HepG2 (cell line): ENCODE data around the gene NDUFS2. TPM values are rescaled to one million over a fixed set of nuclear protein-coding genes. Genes with fewer than 3 reads are reported as not detected.

Experiments
- CHD2 ChIP-seq: IDR thresholded peaks from 2 replicates; pipeline ENCODE4 v1.6.1; 2011; ENCODE audit warnings: low read depth, low read length, improper control_type of control experiment
- DMAP1 ChIP-seq: IDR thresholded peaks from 2 replicates; pipeline ENCODE4 v1.6.1; 2016
- FOXA3 ChIP-seq: IDR thresholded peaks from 2 replicates; pipeline ENCODE4 v1.6.1; 2016; ENCODE audit warnings: missing genetic modification reagents, missing compliant biosample characterization
- FOXK1 ChIP-seq: sonication (generic); formaldehyde crosslinking; IDR thresholded peaks from 2 replicates; pipeline ENCODE4 v1.4.0; 2020; ENCODE audit warnings: low read depth, missing genetic modification reagents, borderline replicate concordance
- FOXO1 ChIP-seq: sonication (generic); formaldehyde crosslinking; IDR thresholded peaks from 2 replicates; pipeline ENCODE4 v1.4.0; 2020; ENCODE audit warnings: missing genetic modification reagents
- HDAC1 ChIP-seq: sonication (generic); formaldehyde crosslinking; IDR thresholded peaks from 2 replicates; pipeline ENCODE4 v1.5.1; 2020; ENCODE audit warnings: mild to moderate bottlenecking, missing genetic modification reagents
- HDAC2 ChIP-seq: sonication (generic); formaldehyde crosslinking; IDR thresholded peaks from 2 replicates; pipeline ENCODE4 v1.4.0; 2020; ENCODE audit warnings: missing genetic modification reagents
- MAFG ChIP-seq: sonication (generic); formaldehyde crosslinking; IDR thresholded peaks from 2 replicates; pipeline ENCODE4 v1.5.1; 2020; ENCODE audit warnings: mild to moderate bottlenecking, missing genetic modification reagents
- MATR3 ChIP-seq: sonication (generic); formaldehyde crosslinking; IDR thresholded peaks from 2 replicates; pipeline ENCODE4 v1.4.0; 2020; ENCODE audit warnings: missing genetic modification reagents
- MLLT10 ChIP-seq: sonication (generic); formaldehyde crosslinking; IDR thresholded peaks from 2 replicates; pipeline ENCODE4 v1.4.0; 2020; ENCODE audit warnings: missing genetic modification reagents
- SAFB2 ChIP-seq: sonication (generic); formaldehyde crosslinking; IDR thresholded peaks from 2 replicates; pipeline ENCODE4 v1.5.1; 2020; ENCODE audit warnings: missing genetic modification reagents, low read depth, mild to moderate bottlenecking, borderline replicate concordance
- SP1 ChIP-seq, 2 experiments: fragments of 450-650 bp in 1 of 2; sonication (generic) in 1 of 2; formaldehyde crosslinking in 1 of 2; IDR thresholded peaks; 2 replicates each; pipeline versions ENCODE4 v1.4.0 to v1.6.1; 2016 to 2020; ENCODE audit warnings: missing genetic modification reagents in 1 of 2
- TEF ChIP-seq: sonication (generic); formaldehyde crosslinking; IDR thresholded peaks from 2 replicates; pipeline ENCODE4 v1.5.0; 2020; ENCODE audit warnings: missing genetic modification reagents
- TFAP4 ChIP-seq: sonication (generic); IDR thresholded peaks from 2 replicates; pipeline ENCODE4 v1.6.1; 2016; ENCODE audit warnings: low read depth, borderline replicate concordance
- THYN1 ChIP-seq: sonication (generic); formaldehyde crosslinking; IDR thresholded peaks from 2 replicates; pipeline ENCODE4 v1.8.1; 2023; ENCODE audit warnings: low read depth, mild to moderate bottlenecking, moderate library complexity, missing genetic modification reagents, borderline replicate concordance
- ZBTB37 ChIP-seq: sonication (generic); formaldehyde crosslinking; IDR thresholded peaks from 2 replicates; pipeline ENCODE4 v1.4.0; 2020; ENCODE audit warnings: mild to moderate bottlenecking, missing genetic modification reagents
- ZBTB42 ChIP-seq: sonication (generic); formaldehyde crosslinking; IDR thresholded peaks from 2 replicates; pipeline ENCODE4 v1.5.0; 2020; ENCODE audit warnings: mild to moderate bottlenecking, missing genetic modification reagents
- ZEB1 ChIP-seq: IDR thresholded peaks from 2 replicates; pipeline ENCODE4 v1.6.1; 2012; ENCODE audit warnings: mild to moderate bottlenecking, low read depth, inconsistent platforms; ENCODE audit not compliant: insufficient replicate concordance
- ZNF282 ChIP-seq: fragments of 450-650 bp; IDR thresholded peaks from 2 replicates; pipeline ENCODE4 v1.6.1; 2018; ENCODE audit not compliant: partially characterized antibody
- ZNF296 ChIP-seq: sonication (generic); formaldehyde crosslinking; conservative IDR thresholded peaks from 2 replicates; pipeline ENCODE4 v1.5.0; 2020; ENCODE audit warnings: mild to moderate bottlenecking, missing genetic modification reagents
- ZNF451 ChIP-seq: sonication (generic); formaldehyde crosslinking; IDR thresholded peaks from 2 replicates; pipeline ENCODE4 v1.5.0; 2020; ENCODE audit warnings: mild to moderate bottlenecking, missing genetic modification reagents
- ZNF777 ChIP-seq: sonication (generic); formaldehyde crosslinking; IDR thresholded peaks from 2 replicates; pipeline ENCODE4 v1.4.0; 2020; ENCODE audit warnings: missing genetic modification reagents
- polyA plus RNA-seq, 8 experiments: library from polyadenylated mRNA; depleted of rRNA in 3 of 8; stranded (reverse) in 7 of 8; unstranded in 1 of 8; fragments of >200 nt; fragmentation: Illumina TruSeq in 4 of 8; extraction: Trizol in 4 of 8; gene quantifications; 2 replicates each; pipeline versions ENCODE4 v1.2.1 to v1.2.3, GENCODE V29; 2011 to 2016; ENCODE audit warnings: low read depth in 4 of 8, missing spikeins in 1 of 8, mixed read lengths in 1 of 8; ENCODE audit not compliant: insufficient read depth in 1 of 8
- total RNA-seq, 5 experiments: library from RNA; depleted of rRNA; stranded (reverse); fragments of >200 nt; fragmentation: Illumina TruSeq; extraction: Trizol; gene quantifications; 2 replicates each; pipeline ENCODE4 v1.2.3, GENCODE V29; 2016; ENCODE audit warnings: low read depth in 1 of 5
- TF ChIP-seq, protein P1 (sequence below): sonication (generic); formaldehyde crosslinking; IDR thresholded peaks from 2 replicates; pipeline ENCODE4 v1.5.0; 2020; ENCODE audit warnings: missing genetic modification reagents
- TF ChIP-seq, protein P2 (sequence below): sonication (generic); formaldehyde crosslinking; IDR thresholded peaks from 2 replicates; pipeline ENCODE4 v1.8.1; 2022; ENCODE audit warnings: low read depth, mild to moderate bottlenecking, missing genetic modification reagents

NDUFS2 gene
- total and polyA plus RNA-seq, 2 of the 13 experiments (the other 11 are each of a cell fraction or from before 2014, with no cell fraction given) = 89.9 to 118 TPM

DNA sequence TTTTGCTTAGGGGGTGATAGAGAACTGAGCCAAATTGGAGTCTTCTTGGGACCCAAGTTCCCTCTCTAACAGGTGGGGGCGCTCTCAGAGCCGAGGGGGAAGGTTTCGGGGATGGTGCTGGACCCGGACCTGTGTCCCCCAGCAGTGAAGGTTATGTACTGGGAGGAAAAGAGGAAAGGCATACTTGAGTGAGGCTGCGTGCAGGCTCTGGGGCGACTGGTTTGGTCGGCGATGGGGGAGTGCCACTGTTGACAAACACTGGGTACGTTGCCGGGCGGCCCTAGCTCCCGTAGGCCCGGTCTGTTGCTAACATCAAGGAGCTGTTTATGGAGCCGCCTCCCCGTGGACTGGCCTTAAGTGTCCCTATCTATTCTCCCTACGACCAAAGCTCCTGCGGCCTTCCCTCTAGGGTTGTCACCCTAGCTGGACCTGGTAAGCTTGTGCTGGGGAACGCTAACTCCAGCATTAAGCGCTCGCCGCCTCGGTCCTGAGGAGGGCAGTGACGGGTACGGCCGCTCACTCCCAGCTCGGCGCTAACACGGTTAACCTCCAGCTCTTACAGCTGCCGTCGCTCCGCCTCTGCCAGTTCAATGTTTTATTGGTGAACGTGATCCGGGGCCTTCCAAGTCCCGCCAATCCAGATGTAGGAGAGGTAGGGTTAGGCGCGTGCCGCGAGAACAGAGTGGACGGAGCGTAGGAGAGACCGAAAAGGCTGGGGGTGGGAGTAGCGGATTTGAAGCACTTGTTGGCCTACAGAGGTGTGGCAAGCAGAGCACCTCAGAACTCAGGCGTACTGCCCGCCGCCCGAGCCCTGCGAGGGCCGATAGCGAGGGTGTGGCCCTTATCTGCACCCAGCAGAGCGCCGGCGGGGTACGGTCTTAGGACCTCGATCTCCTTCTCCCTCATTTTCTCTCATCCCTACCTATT, 36.2 kb upstream of the NDUFS2 start, which contains the start of gene PPOX (continued):
- TF ChIP-seq ZEB1 (no peak), CHD2 (peak; percentile 93), MAFG (CRISPR knock-in tag) (no peak), ZNF296 (no peak), ZBTB37 (CRISPR knock-in tag) (0 out of 2 replicates have a peak, but pooled peaks have one; percentile 20), ZNF451 (CRISPR knock-in tag) (no peak), HDAC2 (CRISPR knock-in tag) (peak; percentile 48; the same call in 1 of the 2 replicates), MLLT10 (CRISPR knock-in tag) (no peak), SP1 (IDR thresholded peaks at IDR 0.05) (no peak), SP1 (CRISPR knock-in tag; IDR thresholded peaks at IDR 0.05) (peak; percentile 55; the same call in 1 of the 2 replicates), TFAP4 (peak; percentile 80; the same call in 1 of the 2 replicates), HDAC1 (peak; percentile 64), ZNF777 (CRISPR knock-in tag) (no peak), THYN1 (CRISPR knock-in tag) (no peak), FOXK1 (CRISPR knock-in tag) (peak; percentile 39), FOXA3 (no peak), ZBTB42 (CRISPR knock-in tag) (no peak), ZNF282 (no peak), TEF (no peak), DMAP1 (CRISPR knock-in tag) (no peak), SAFB2 (CRISPR knock-in tag) (peak; percentile 49; the same call in 1 of the 2 replicates), FOXO1 (CRISPR knock-in tag) (no peak), MATR3 (CRISPR knock-in tag) (no peak)
- TF ChIP-seq, protein P1, sequence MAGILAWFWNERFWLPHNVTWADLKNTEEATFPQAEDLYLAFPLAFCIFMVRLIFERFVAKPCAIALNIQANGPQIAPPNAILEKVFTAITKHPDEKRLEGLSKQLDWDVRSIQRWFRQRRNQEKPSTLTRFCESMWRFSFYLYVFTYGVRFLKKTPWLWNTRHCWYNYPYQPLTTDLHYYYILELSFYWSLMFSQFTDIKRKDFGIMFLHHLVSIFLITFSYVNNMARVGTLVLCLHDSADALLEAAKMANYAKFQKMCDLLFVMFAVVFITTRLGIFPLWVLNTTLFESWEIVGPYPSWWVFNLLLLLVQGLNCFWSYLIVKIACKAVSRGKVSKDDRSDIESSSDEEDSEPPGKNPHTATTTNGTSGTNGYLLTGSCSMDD (CRISPR knock-in tag) = 0 out of 2 replicates have a peak, but pooled peaks have one; percentile 11
- TF ChIP-seq, protein P2, sequence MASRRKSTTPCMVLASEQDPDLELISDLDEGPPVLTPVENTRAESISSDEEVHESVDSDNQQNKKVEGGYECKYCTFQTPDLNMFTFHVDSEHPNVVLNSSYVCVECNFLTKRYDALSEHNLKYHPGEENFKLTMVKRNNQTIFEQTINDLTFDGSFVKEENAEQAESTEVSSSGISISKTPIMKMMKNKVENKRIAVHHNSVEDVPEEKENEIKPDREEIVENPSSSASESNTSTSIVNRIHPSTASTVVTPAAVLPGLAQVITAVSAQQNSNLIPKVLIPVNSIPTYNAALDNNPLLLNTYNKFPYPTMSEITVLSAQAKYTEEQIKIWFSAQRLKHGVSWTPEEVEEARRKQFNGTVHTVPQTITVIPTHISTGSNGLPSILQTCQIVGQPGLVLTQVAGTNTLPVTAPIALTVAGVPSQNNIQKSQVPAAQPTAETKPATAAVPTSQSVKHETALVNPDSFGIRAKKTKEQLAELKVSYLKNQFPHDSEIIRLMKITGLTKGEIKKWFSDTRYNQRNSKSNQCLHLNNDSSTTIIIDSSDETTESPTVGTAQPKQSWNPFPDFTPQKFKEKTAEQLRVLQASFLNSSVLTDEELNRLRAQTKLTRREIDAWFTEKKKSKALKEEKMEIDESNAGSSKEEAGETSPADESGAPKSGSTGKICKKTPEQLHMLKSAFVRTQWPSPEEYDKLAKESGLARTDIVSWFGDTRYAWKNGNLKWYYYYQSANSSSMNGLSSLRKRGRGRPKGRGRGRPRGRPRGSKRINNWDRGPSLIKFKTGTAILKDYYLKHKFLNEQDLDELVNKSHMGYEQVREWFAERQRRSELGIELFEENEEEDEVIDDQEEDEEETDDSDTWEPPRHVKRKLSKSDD (CRISPR knock-in tag) = no peak
